HG02610 (cell line): ENCODE results near the gene CCDC141.

Source experiments
- ATAC-seq: cut with Tn5 transposase; IDR thresholded peaks from one replicate; pipeline ENCODE4 v1.9.1; 2021; ENCODE audit warnings: mild to moderate bottlenecking, moderate library complexity; ENCODE audit not compliant: unreplicated experiment

Gene CCDC141

DNA sequence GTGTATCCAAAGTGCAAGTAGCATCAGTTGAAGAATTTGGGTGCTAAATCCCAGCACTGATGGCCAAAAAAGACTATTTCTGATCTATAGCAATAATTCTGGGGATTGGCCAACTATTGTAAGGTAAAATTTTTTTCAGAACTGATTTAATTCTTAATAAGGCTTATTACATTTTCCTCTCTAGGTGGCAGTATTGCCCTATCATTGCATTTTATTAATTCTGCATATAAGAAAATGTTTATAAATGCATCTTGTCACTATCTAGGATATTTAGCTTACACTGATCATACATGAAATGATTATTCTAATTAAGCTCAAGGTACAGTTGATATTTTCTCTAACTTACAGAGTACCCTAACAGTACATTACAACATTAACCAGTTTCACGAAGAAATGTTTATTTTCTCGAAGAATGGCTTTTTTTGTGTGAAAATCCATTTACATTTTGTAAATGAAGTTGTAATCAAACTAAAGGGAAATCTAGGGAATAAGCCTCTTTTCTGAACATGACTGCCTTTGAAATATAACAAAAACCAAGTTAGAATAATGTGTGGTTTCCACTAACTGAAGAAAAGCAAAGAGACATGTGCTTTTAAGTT, 253.8 kb downstream of the CCDC141 start:
- ATAC-seq: no peak

DNA sequence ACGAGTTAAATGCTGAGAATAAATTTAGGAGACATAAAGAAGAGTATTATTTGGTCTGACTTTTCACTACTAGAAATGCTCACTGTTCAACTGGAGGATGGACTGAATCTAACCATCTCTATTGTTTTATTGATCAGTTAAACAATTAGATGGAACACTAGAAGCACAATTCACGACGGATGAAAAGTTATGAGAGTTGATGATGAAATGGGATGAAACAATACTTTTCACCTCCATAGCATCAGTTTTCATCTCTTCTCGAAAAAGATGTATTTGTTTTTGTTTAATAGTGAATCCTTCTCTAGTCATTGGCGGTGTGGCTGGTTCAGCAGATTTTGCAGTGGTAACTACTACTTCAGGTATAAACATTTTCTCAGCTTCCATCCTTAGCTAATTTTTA, 262.0 kb downstream of the CCDC141 start:
- ATAC-seq: no peak

DNA sequence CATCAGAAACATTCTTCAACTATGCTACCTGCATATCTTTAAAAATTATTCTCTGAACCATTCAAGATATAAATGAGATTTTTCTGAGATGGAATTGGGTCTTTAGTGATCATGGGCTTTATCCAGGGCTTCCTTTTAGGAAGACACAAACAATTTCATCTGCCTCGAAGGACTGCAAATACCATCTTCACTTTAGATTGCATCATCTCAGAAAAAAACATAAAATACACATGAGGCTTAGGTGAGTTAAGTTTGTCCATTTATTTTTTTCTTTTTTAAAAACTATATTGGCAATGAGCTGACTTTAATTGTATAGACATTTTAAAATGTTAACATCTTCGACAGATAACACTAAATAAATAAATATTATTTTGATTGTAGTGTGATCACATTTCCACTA, 262.8 kb downstream of the CCDC141 start:
- no peak for ATAC-seq

DNA sequence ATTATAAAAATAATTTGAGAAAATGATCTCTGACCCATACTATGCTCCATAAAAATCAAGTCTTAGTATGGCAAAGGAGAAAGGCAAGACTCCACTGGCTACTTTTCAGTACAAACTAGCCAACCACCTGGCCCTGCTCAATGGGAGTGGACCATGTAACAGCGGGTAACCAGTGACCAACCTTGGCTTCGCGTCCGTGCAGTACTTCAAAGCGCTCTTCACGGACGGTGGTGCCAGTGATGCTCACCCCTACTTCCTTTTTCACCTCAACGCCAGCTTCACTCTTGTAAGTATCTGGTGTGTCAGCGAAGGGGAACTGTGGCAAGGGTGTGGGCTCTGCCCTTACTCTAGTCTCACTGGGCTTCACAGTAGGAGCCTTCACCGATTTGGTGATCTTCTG, 266.0 kb downstream of the CCDC141 start:
- ATAC-seq: no peak

DNA sequence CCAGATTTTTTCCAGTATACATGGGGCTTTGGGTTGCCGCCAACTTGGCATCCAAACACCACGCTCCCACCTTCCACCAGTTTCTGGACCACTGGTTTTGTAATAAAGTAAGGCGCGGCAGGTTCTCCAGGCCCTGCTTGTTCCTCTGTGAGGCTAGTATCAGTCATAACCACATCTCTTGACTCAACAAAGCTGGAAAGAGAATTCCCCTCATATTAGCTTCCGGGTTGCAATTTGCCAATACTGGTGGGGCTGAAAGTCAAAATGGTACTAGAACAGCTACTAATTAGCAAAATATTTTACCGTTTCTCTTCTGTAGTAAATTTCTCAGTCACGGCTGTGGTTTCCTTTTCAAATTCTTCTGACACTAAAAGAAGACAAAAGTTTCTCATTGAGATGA, 267.7 kb downstream of the CCDC141 start:
- ATAC-seq: no peak
